HG02938 (cell line): ENCODE measurements around the gene SPDYC.

ENCODE experiments used
- ATAC-seq: cut with Tn5 transposase; IDR thresholded peaks from one replicate; pipeline ENCODE4 v1.9.1; 2021; ENCODE audit warnings: mild to moderate bottlenecking, moderate library complexity; ENCODE audit not compliant: unreplicated experiment

Gene SPDYC

GRCh38 chr11:65205602-65205967, 35.6 kb downstream of the SPDYC start:
- no peak for ATAC-seq

DNA sequence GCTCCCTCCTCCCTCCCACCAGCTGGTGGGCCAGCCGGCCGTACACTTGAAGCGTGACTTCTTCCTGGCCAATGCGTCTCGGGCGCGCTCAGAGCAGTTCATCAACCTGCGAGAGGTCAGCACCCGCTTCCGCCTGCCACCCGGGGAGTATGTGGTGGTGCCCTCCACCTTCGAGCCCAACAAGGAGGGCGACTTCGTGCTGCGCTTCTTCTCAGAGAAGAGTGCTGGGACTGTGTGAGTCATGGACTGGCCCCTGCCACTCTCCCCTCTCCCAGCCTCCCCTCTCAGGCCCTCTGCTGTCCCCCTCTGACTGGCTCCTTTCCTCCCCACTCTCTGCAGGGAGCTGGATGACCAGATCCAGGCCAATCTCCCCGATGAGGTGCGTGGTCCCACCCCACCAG, 36.4 kb downstream of the SPDYC start:
- no peak for ATAC-seq

GRCh38 chr11:65206901-65207300, 36.9 kb downstream of the SPDYC start:
- no peak for ATAC-seq

DNA sequence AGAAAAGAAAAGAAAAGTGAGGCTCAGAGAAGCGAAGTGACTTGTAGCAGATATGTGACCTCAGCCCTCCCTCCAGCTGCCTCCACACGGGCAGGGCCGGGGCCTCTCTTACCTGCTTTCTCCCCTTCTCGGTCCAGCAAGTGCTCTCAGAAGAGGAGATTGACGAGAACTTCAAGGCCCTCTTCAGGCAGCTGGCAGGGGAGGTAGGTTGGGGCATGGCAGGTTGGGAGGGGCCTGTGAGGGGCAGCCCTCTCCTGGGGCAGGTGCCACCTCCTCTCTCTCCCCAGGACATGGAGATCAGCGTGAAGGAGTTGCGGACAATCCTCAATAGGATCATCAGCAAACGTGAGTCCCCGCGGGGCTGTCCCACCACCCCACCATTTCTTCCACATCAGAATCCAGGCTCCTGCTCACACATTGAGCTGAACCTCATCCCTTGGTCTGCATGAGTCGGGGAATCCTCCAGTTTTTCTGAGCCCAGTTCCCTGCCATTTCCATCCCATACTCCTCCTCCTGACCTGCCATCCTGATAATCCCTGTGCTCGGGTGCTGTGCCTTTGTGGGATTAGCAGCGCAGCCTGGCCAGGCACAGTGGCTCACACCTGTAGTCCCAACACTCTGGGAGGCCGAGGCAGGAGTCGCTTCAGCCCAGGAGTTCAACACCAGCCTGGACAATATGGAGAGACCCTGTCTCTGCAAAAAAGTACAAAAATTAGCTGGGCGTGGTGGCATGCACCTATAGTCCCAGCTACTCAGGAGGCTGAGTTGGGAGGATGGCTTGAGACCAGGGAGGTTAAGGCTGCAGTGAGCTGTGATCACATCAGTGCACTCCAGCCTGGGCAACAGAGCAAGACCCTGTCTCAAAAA, 38.1 kb downstream of the SPDYC start:
- no peak for ATAC-seq

DNA sequence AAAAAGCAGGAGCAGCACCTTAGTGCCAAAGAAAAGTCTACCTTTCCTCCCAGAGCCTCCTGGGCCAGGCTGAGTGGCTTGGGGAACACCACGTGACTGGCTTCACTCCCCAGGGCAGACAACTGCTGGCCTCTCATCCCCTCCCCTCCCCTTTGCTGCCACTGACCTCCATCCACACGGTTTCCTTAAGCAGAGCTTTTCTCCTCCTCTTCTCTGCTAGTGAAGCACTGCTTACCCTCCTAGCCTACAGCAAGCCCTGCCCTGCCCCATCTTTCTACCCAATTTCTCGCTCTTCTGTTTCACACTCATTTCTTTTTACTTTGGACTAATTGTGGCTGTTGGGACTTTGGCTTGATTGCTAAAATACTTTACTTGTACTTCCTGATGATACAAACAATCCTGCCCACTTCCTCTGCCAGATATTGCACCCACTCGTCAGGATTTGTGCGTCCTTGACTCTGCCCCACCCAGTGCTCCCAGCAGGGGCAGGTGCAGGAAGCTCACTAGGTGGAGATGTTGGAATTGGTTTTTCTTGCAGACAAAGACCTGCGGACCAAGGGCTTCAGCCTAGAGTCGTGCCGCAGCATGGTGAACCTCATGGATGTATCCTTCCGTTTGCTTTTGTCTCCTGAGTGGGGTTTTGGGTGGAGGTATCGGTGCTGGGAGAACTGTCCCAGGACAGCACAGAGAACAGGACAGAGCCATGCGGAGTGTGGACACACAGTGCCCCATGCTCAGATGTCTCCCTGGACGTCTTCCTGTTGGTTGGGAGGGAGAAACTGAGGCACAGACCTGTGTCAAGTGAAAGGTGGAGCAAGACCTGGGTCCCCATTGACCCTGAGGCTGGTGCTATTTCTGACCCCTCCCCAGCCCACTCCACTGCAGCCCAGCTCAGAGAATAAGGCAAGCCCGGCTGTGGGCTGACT, 39.0 kb downstream of the SPDYC start:
- no peak for ATAC-seq

GRCh38 chr11:65209711-65210360, 39.8 kb downstream of the SPDYC start:
- no peak for ATAC-seq

DNA sequence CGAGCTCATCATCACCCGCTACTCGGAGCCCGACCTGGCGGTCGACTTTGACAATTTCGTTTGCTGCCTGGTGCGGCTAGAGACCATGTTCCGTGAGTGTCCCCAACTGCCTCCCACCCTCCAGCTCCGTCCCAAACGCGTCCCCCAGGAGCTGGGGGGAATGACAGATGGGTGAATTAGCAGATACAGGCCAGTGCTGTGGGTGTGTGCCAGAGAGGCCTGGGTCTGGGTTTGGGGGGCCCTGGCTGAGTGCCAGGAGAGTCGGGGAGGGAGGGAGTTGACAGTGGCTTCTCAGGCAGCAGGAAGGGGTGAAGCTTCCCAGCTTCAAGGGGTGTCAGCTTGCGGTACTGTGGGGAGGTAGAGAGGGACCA, 40.3 kb downstream of the SPDYC start:
- ATAC-seq, result no peak

DNA sequence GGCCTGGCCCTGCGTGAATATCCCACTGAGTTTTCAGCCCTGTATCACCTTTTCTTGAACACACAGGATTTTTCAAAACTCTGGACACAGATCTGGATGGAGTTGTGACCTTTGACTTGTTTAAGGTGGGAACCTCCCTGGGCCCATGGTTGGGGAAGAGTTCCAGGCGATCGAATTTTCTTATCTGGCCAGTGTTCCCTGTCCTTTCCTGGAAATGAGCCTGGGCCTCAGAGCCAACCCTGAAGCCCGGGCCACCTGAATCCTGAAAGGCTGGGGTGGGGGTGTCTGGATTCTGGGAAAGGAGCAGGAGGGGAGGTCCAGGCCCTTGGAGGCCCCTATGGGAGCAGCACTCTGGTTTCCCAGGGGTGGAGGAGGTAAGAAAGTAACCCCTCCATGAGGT, 40.7 kb downstream of the SPDYC start:
- ATAC-seq, result no peak

DNA sequence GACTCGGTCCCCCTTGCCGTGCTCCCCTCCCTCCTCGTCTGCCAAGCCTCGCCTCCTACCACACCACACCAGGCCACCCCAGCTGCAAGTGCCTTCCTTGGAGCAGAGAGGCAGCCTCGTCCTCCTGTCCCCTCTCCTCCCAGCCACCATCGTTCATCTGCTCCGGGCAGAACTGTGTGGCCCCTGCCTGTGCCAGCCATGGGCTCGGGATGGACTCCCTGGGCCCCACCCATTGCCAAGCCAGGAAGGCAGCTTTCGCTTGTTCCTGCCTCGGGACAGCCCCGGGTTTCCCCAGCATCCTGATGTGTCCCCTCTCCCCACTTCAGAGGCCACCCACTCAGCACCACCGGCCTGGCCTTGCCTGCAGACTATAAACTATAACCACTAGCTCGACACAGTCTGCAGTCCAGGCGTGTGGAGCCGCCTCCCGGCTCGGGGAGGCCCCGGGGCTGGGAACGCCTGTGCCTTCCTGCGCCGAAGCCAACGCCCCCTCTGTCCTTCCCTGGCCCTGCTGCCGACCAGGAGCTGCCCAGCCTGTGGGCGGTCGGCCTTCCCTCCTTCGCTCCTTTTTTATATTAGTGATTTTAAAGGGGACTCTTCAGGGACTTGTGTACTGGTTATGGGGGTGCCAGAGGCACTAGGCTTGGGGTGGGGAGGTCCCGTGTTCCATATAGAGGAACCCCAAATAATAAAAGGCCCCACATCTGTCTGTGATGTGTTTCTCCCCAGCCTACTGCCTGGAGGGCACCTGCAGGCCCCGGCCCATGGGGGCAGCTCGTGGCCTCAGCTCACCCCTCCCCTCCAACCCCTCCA, 41.5 kb downstream of the SPDYC start:
- no peak for ATAC-seq

DNA sequence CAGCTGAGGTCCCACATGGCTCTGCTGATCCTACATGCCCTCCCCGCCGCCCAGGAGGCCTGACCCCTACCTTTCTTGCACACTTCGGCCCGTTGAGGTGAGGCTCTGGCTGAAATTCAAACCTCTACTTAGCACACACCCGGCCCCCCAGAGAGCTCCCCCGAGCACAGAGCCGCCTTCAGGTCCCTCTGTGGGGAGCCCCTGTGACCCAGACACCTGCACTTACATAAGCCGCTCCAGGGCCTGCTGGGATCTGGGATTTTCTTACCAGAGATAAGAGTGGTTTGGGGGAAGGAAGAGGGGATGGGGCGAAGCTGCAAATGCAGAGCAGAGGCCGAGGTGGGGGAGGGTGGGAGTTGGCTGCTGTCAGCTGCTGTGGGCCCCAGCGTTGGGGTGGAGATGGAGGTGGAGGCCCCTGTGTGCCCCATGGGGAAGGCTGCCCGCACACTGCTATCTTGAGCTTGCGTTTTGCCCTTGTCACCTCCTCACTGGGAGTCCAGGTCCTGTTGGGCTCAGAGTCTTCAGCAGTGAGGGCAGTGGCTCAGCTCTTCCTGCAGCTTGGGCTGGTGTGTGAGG, 42.3 kb downstream of the SPDYC start:
- no peak for ATAC-seq

DNA sequence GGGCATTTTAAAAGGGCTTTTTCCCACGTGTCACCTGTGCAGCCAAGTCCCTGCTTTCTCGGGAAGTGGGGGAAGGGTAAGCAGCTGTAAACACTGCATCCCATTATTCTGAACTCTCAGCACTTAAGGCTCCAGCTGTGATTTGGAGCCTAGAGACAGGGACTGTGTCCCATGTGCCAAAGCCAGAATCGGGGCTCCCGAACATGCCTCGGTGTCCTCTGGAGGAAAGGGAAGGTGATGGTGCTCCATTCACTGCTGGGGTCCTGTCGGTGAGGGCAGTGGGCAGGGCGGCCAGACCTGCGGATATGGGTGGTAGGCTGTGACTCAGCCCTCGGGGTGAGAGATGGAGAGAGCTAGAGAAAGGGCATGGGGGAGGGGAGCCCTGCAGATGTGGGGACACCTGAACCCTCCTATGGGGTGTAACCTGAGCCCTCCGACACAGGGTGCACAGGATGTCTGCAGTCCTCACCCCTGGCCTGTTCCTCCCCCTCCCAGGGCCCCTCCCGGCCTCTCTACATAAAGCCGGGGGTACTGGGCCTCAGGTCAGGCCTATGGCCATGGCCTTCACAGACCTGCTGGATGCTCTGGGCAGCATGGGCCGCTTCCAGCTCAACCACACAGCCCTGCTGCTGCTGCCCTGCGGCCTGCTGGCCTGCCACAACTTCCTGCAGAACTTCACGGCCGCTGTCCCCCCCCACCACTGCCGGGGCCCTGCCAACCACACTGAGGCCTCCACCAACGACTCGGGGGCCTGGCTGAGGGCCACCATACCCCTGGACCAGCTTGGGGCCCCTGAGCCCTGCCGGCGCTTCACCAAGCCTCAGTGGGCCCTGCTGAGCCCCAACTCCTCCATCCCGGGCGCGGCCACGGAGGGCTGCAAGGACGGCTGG, 43.5 kb downstream of the SPDYC start:
- no peak for ATAC-seq

DNA sequence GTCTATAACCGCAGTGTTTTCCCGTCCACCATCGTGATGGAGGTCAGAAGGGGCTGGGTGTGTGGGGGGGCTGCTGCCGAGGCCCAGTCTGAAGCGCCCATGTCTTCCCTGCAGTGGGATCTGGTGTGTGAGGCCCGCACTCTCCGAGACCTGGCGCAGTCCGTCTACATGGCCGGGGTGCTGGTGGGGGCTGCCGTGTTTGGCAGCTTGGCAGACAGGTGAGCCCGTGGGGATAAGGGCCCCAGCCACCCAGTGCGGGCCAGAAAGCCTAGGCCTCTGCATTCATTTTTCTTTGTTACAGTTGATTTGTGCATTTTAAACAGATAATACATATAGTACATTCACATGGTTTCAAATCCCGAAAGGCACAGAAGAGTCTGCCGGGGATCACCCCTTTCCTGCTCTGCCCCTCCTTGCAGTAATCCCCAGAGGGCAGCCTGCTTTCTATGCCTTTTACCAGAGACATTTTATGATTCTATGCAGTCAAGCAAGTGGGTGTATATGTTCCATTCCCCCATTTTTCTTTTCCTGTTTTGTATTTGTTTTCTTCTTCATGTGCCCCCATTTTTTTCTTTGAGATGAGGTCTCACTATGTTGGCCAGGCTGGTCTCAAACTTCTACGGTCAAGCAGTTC, 44.3 kb downstream of the SPDYC start:
- no peak for ATAC-seq

DNA sequence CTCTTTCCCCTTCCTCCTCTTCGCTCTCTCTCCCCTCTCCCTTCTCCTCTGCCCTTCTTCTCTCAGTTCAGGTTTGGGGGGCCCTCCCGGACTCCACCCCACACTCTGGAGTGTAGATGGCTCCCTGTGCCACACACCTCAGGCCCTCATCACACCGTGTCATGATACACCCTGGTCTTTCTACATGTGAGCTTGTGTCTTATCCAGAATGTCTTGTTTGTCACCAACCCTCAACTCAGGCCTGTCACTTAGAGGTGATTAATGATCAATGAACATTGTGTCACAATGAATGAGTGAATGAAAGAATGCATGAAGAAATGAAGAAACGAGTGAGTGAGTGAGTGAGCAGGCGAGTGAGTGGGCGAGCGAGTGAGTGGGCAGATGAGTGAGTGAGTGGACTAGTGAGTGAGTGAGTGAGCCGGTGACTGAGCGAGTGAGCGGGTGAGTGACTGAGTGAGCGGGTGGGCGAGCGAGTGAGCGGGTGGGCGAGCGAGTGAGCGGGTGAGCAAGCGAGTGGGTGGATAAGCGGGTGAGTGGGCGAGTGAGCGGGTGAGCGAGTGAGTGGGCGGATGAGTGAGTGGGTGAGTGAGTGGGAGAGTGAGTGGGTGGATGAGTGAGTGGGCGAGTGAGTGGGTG, 45.5 kb downstream of the SPDYC start:
- no peak for ATAC-seq

- ATAC-seq, result no peak
Measured at GRCh38 chr11:65216830-65217229, 46.8 kb downstream of the SPDYC start.

DNA sequence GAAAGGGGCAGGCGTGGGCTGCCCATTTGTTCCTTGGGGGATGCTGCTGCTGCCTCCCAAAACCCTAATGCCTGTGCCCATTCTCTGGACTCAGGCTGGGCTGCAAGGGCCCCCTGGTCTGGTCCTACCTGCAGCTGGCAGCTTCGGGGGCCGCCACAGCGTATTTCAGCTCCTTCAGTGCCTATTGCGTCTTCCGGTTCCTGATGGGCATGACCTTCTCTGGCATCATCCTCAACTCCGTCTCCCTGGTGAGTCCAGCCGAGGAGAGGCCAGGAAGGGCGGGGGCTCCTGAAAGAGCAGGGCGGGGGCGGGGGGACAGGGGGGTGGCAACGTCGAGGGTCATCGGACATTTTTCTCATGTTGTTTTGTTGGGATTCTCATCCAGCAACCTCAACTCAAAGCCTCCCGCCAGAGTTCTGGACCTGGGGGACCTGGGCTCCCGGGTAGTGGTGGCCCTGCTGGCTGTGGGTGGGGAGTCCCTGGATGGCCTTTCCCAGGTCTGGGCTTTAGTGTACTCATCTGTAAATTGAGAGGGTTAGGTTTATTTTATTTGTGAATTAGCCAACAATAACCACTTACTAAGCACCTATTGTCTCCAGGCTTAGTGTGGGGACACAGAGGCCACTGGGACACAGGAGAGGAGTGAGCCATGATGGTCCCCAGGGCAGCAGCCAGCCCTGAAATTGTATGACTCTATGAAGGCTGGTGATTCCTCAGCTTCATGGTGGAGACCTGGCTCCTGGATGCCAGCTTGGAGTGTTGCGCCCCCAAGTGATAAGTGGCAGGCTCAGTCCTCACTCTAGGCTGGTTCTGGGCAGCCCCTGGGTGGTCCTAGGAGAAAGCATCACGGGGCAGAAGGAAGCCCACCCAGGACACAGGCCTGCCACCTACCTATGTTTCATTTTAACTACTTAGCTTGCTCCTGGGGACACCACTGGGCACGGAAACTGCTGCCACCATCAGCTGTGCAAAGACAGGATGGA, 47.7 kb downstream of the SPDYC start:
- ATAC-seq, result no peak

GRCh38 chr11:65218446-65218845, 48.4 kb downstream of the SPDYC start:
- ATAC-seq, result no peak

DNA sequence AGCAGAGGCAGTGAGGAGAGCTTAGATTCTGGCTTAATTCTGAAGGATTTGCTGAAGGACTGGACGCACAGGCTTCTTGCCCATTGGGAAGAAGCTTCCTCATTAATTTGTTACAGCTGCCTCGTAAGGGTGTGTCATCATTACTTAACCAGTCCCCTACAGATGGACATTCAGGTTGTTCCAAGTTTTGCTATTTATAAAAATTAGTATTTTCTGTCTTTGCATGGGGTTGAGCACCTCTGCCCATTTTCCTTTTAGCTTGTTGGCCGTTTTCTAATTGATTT, 49.8 kb downstream of the SPDYC start:
- no peak for ATAC-seq
